22Rv1 (cell line): Measurements from ENCODE around the gene CAMTA1.

ENCODE experiments used
- CTCF ChIP-seq: fragments of 450-650 bp; IDR thresholded peaks from 2 replicates; pipeline ENCODE4 v1.5.1; 2017; ENCODE audit warnings: mild to moderate bottlenecking
- ZFX ChIP-seq: fragments of 450-650 bp; IDR thresholded peaks from 2 replicates; pipeline ENCODE4 v1.6.1; 2017; ENCODE audit warnings: antibody characterized with exemption, borderline replicate concordance

- TF ChIP-seq CTCF (0 out of 2 replicates have a peak, but pooled peaks have one; percentile 4), ZFX (no peak)
These were observed 895.1 kb downstream of the CAMTA1 start for GRCh38 chr1:7680207-7680954.
